GM06990 (cell line): ENCODE measurements around the gene ALG14.

Experiments
- DNase-seq: peaks from one replicate; pipeline ENCODE4 v3.0.0-alpha.2; 2011; ENCODE audit not compliant: insufficient read length; ENCODE audit errors: extremely low read depth
- H3K27me3 ChIP-seq: replicated peaks from 2 replicates; pipeline ENCODE4 v1.6.0; 2011; ENCODE audit warnings: low read length; ENCODE audit not compliant: control insufficient read depth, insufficient read depth
- H3K36me3 ChIP-seq: 2 replicates; pipeline ENCODE4 v1.5.1; 2011; ENCODE audit warnings: low read length; ENCODE audit not compliant: control insufficient read depth, insufficient read depth
- H3K4me3 ChIP-seq: replicated peaks from 2 replicates; pipeline ENCODE4 v1.5.1; 2011; ENCODE audit warnings: low read depth, mild to moderate bottlenecking, control low read depth, low read length
- TF ChIP-seq, protein P1 (sequence below): IDR thresholded peaks from 2 replicates; pipeline ENCODE4 v1.5.1; 2011; ENCODE audit warnings: low read length, control low read depth, mild to moderate bottlenecking, inconsistent platforms; ENCODE audit not compliant: insufficient read depth, poor library complexity, severe bottlenecking

ALG14 gene

GRCh38 chr1:94981575-94981973 is 91.2 kb downstream of the ALG14 start:
- no peaks in the 10 kb centered on the region for H3K27me3 ChIP-seq
- DNase-seq = no peak
- no peak overlapping the region for H3K4me3 ChIP-seq
- TF ChIP-seq, protein P1, sequence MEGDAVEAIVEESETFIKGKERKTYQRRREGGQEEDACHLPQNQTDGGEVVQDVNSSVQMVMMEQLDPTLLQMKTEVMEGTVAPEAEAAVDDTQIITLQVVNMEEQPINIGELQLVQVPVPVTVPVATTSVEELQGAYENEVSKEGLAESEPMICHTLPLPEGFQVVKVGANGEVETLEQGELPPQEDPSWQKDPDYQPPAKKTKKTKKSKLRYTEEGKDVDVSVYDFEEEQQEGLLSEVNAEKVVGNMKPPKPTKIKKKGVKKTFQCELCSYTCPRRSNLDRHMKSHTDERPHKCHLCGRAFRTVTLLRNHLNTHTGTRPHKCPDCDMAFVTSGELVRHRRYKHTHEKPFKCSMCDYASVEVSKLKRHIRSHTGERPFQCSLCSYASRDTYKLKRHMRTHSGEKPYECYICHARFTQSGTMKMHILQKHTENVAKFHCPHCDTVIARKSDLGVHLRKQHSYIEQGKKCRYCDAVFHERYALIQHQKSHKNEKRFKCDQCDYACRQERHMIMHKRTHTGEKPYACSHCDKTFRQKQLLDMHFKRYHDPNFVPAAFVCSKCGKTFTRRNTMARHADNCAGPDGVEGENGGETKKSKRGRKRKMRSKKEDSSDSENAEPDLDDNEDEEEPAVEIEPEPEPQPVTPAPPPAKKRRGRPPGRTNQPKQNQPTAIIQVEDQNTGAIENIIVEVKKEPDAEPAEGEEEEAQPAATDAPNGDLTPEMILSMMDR = no peak
- no peaks in the 10 kb centered on the region for H3K36me3 ChIP-seq

GRCh38 chr1:94980582-94981574 is 91.9 kb downstream of the ALG14 start:
- no peak overlapping the region for H3K4me3 ChIP-seq
- DNase-seq = no peak
- H3K27me3 ChIP-seq = no peaks in the 10 kb centered on the region
- TF ChIP-seq, protein P1 = no peak
- no peaks in the 10 kb centered on the region for H3K36me3 ChIP-seq

- no peak overlapping the region for H3K4me3 ChIP-seq
- H3K27me3 ChIP-seq = no peaks in the 10 kb centered on the region
- TF ChIP-seq, protein P1 = no peak
- H3K36me3 ChIP-seq = no peaks in the 10 kb centered on the region
- no peak for DNase-seq
These were observed 92.8 kb downstream of the ALG14 start for GRCh38 chr1:94979656-94980581.

- DNase-seq = no peak
- Histone ChIP-seq H3K36me3 (no peaks in the 10 kb centered on the region), H3K27me3 (no peaks in the 10 kb centered on the region), H3K4me3 (no peak overlapping the region)
- TF ChIP-seq, protein P1 = no peak
These were observed 93.6 kb downstream of the ALG14 start for GRCh38 chr1:94979131-94979530.

- DNase-seq = no peak
- no peak overlapping the region for H3K4me3 ChIP-seq
- no peaks in the 10 kb centered on the region for H3K27me3 ChIP-seq
- TF ChIP-seq, protein P1 = no peak
- no peaks in the 10 kb centered on the region for H3K36me3 ChIP-seq
These were observed 94.3 kb downstream of the ALG14 start for GRCh38 chr1:94978401-94978800.
